GM15510 (cell line): ENCODE data around the gene TNFAIP1.

Source experiments
- POLR2A ChIP-seq: IDR thresholded peaks from 3 replicates; pipeline ENCODE4 v1.6.1; 2011; ENCODE audit warnings: borderline replicate concordance; ENCODE audit not compliant: insufficient read length; ENCODE audit errors: extremely low read depth

Gene TNFAIP1

DNA sequence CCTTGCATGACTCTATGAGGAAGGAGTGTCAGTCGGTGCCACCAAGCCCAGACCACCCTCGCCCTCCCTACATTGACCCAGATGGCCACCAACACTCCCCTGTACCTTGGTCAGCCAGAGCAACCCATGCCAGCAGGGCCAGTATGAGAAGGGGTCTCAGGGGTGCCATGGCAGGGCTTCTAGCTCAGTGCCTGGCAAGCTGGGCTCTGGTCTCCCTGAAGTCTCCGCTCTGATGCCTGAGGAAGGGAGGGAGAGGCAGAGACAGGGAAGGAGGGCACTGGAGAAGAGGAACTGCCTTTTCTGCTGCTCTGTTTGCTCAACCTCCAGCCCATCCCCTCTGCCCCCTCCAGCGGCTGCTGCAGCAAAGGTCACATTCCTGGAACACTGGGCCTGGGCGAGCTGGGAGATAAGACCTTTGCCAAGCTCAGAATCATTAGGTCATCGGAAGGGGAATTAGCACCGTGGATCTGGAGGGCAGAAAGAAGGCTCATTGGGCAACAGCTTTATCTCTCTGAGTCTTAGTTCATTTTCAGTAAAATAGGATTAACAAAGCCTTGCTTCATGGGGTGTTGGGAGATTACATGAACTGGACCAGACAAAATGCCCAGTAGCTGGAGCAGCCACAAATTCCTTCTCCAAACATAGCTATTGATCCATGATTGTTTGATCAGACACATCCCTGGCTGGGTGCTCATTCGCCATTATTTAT lies 34.6 kb downstream of the TNFAIP1 start, which contains the start of gene VTN:
Gene VTN, minus strand, starts transcription at position 273 of the 709 bp plus-strand sequence. Its CDS starts 104 bp downstream, at position 169.
- no peak for TF ChIP-seq POLR2A

DNA sequence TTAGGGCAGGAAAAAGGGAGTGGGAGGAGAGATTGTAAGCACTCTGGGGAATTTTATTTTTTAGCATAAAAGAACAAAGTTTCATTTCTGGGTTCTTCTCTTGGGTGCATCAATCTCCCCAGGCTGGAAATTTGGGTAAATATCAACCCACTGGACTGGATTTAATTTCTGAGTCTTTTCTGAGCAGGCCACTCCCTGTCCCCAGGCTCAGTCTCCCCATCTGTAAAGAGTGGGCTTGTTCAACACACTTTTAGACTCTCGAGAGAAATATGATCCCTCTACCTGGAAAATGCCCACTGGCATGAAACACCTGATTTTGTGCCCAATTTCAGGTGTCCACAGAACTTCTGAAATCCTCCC lies 35.2 kb downstream of the TNFAIP1 start:
- no peak for TF ChIP-seq POLR2A

DNA sequence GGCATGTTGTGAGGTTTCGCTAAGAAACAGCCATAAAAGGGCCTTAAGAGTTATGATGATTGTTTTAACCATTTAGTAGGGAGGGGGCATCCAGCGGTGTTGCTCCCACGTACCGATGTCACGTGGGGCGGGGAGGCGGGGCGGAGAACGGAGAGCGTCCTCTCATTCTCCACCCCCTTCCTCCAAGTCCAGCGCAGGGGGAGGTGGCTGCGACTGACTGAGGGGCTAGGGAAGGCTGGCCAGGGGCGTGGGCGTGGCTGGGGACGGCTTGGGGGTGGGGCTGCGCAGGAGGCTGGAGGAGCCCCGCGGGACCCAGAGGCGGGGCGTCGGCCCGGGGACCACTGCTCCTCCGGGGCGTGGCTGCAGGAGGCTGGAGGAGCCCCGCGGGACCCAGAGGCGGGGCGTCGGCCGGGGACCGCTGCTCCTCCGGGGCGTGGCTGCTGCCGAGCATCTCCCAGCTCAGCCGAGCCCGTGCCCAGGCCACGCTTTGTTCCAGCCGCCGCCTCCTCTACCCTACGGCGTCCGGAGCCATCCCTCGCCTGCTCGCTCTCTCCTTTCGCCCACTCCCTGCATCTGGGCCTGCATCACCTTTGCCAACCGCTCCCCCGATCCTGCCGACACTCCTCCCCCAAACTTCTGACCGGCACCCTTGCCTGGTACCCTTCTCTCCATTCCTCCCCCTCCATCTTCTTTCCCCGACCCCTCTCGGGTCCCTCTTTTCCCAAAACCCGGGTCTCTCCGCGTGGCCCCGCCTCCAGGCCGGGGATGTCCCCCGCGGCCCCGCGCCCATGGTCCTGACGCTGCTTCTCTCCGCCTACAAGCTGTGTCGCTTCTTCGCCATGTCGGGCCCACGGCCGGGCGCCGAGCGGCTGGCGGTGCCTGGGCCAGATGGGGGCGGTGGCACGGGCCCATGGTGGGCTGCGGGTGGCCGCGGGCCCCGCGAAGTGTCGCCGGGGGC lies 36.0 kb downstream of the TNFAIP1 start, which contains the start of gene SARM1:
Gene SARM1, plus strand, starts transcription at position 450 of the 958 bp plus-strand sequence. Its CDS starts 339 bp downstream, at position 789.
- peak; percentile 42 for TF ChIP-seq POLR2A

DNA sequence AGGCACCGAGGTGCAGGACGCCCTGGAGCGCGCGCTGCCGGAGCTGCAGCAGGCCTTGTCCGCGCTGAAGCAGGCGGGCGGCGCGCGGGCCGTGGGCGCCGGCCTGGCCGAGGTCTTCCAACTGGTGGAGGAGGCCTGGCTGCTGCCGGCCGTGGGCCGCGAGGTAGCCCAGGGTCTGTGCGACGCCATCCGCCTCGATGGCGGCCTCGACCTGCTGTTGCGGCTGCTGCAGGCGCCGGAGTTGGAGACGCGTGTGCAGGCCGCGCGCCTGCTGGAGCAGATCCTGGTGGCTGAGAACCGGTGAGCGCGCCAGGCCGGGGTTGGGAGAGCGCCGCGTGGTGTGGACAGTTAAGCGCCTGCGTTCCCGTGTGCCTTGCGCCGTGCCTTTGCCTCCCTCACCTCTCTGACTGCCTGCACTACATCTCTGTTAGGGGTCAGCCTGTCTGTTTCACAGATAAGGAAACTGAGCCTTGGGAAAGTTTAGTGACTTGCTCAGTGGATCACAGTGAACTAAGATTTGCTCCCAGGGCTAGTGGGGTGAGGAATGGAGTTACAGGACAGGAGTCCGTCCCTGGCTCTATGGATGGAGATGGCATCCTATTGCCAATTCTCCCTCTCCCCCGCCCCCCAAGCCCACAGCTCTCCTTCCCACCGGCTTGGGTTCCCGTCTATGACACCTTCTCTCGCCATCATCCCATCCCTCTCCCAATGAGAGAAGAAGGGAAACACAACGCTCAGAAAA lies 36.8 kb downstream of the TNFAIP1 start:
- no peak for TF ChIP-seq POLR2A

DNA sequence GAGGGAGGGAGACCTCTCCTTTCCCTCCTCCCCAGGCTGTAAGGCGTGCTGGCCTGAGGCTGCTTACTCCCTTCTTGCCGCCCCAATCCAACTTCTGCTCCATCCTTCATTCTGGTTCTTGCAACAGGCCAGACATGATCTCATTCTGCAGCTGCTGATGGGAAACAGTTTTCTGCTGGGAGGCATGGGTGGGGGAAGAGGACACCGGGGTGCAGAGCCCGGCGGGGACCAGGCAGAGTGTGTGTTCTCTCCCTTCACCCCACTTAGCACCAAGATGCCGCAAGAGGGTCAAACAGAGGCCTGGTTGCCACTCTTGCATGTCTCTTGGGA lies 37.3 kb downstream of the TNFAIP1 start:
- TF ChIP-seq POLR2A = no peak

DNA sequence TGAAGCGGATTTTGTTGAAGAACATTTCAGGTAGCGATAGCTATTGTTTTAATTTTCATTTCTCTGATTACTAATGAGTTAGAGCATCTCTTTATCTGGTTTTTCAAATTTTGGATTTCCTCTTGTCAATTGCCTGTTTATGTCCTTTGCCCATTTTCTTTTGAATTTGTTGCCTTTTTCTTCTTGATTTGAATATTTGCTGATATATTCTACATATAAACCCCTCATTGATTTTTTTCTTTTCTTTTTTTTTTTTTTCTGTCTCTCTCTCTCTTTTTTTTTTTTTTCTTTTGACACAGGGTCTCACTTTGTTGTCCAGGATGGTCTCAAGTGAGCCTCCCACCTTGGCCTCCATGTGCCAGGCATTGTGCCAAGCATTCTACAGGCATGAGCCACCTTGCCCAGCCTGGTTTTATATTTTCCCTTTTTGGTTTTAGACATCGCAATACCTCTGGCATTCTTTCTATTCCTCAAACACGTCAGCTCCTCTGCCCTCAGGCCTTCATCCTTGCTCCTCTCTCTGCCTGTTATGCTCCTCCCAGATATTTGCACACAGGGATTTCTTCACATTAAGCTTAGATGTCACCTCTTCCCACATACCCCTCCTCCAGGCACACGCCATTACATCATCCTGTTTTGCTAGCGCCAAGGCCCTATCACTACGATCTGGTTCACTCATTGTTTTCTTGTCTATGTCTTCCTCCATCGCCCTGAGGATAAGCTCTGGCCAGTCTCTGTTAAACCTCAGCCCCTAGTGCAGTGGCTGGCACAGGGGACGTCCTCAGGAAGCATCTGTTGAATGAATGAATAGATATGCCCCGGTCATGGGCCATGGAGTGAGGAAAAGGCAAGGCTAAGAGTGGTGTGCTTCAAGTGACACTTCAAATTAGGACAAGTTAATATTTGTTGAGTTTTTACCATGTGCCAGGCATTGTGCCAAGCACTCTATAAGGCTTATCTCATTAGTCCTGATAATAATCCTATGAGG lies 44.5 kb downstream of the TNFAIP1 start:
- no peak for TF ChIP-seq POLR2A

DNA sequence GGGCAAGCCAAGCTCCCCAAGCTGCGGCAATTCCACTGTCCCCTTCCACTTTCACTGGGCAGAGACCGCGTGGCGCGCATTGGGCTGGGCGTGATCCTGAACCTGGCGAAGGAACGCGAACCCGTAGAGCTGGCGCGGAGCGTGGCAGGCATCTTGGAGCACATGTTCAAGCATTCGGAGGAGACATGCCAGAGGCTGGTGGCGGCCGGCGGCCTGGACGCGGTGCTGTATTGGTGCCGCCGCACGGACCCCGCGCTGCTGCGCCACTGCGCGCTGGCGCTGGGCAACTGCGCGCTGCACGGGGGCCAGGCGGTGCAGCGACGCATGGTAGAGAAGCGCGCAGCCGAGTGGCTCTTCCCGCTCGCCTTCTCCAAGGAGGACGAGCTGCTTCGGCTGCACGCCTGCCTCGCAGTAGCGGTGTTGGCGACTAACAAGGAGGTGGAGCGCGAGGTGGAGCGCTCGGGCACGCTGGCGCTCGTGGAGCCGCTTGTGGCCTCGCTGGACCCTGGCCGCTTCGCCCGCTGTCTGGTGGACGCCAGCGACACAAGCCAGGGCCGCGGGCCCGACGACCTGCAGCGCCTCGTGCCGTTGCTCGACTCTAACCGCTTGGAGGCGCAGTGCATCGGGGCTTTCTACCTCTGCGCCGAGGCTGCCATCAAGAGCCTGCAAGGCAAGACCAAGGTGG lies 45.7 kb downstream of the TNFAIP1 start:
- TF ChIP-seq POLR2A = no peak

DNA sequence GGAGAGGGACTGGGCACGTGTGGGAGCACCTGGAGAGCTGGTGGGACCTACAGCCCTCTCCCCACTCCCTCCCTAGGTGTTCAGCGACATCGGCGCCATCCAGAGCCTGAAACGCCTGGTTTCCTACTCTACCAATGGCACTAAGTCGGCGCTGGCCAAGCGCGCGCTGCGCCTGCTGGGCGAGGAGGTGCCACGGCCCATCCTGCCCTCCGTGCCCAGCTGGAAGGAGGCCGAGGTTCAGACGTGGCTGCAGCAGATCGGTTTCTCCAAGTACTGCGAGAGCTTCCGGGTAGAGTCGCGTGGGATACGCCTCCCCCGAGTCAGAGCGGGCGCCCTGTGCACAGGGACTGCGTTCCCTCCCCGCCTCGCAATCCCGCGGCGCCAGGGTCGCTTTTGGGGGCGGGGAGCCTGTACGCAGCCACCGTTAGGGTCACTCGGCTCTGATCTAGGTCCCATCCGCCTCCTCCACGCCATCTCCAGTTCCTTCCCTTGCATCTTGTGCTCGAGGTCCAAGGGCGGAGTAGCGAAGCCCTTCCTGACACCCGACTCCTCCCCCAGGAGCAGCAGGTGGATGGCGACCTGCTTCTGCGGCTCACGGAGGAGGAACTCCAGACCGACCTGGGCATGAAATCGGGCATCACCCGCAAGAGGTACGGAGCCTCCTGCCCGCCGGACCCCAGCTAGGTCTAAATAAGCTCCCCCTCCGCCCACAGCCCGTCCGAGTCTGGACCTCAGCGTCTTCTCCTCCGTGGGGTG lies 48.9 kb downstream of the TNFAIP1 start:
- peak; percentile 67 for TF ChIP-seq POLR2A

DNA sequence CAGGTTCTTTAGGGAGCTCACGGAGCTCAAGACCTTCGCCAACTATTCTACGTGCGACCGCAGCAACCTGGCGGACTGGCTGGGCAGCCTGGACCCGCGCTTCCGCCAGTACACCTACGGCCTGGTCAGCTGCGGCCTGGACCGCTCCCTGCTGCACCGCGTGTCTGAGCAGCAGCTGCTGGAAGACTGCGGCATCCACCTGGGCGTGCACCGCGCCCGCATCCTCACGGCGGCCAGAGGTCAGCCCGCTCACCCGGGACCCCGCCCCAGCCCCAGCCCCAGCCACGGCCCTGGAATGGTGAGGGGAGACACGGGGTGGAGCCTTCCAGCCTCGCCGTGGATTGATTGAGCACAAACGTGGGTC lies 49.5 kb downstream of the TNFAIP1 start:
- TF ChIP-seq POLR2A = no peak

DNA sequence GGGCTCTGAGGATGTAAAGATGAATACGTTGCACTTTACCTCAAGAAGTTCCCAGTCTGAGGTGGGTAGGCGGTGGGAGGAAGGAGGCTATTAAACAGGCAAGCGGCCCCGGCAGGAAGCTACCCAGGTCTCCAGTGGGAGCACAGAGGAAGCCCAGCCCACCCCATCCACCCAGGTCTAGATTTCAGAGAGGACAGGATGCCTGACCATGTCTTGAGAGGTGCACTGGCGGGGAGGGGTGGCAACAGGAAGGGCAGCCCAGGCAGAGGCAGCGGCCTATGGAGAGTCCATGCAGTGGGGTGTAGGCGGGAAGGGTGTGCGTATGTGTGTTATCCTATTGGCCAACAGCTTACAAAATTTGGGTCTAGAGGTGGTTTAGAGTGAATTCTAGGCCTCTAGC lies 49.8 kb downstream of the TNFAIP1 start:
- TF ChIP-seq POLR2A = no peak

DNA sequence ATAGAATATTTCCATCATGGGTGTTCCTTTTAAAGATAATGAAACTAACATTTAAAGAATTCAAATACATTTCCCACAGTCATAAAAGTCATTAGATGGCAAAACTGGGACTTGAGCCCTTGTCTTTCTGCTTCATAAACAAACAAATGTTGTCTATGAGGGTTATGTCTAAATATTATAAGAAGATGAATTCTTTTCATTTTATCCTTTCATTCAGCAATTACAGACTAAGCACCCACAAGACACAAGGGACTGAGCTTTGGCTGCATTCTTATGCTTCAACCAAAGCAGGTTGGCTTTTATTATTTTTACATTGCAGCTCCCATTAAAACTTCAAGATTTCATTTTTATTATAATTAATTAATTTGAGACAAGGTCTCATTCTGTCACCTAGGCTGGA lies 50.8 kb downstream of the TNFAIP1 start:
- TF ChIP-seq POLR2A = no peak

DNA sequence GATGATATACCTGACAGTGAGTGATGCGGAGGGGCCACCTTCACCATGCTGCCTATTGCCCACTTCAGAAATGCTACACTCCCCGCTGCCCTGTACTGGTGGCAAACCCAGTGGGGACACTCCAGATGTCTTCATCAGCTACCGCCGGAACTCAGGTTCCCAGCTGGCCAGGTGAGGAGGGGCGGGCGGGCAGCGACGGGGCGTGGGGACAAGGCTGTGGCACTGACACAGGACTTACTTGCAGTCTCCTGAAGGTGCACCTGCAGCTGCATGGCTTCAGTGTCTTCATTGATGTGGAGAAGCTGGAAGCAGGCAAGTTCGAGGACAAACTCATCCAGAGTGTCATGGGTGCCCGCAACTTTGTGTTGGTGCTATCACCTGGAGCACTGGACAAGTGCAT lies 52.5 kb downstream of the TNFAIP1 start:
- no peak for TF ChIP-seq POLR2A

DNA sequence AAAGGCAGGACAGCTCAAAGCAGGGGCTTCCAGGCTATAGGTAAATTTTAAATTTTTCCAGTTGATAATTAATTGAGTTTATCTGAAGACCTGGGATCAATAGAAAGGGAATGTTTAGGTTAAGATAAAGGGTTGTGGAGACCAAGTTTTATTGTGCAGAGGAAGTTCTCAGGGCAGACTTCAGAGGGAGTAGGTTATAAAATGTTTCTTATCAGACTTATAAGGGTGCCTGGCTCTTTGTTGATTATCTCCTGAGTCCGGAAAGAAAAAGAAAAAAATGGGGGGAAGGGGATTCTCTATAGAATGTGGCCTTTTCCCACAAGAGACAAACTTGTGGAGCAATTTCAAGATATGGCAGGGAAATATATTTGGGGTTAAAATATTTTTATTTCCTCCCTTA lies 54.6 kb downstream of the TNFAIP1 start:
- no peak for TF ChIP-seq POLR2A
